Diencephalon (tissue), 1 donor: ENCODE measurements around the gene FBXO39. TPM values are rescaled to one million over a fixed set of nuclear protein-coding genes. Genes with fewer than 3 reads are reported as not detected.

Experiments
- small RNA-seq: library from RNA; depleted of rRNA; stranded (forward); fragments of <200 nt; gene quantifications from one replicate; pipeline ENCODE3, GENCODE V24; 2014
- total RNA-seq: library from RNA; depleted of rRNA; stranded (reverse); fragments of >200 nt; gene quantifications from one replicate; pipeline ENCODE4 v1.2.3, GENCODE V29; 2014

The FBXO39 gene
- total RNA-seq, result not detected

DNA sequence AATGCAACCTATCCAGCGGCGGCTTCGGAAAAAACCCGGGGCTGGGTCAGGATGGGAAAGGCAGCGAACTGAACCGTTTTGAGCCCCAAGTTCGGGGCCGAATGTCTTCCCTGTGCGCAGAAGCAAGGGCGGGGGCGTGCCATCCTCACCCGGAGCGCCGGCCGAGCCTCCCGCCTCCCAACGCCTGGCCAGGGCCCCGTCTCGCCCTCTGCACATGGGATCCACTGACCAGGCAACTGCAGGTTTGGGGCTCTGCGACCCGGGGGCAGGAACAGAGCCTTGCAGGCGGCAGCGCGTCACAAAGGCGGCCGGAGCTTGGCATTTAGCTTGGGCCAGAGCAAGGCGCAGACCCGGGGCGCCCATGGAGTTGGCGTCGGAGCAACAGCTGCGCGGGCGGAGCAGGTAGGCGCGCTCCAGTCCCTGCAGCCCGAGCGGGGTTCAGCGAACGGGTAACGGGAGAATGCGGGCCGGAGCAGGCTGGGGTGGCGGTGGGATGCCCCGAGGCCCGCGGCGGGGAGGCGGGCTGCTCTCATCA is at the start of gene FBXO39:
TSS of gene FBXO39 (plus strand) at position 345 of the 535 bp plus-strand sequence. CDS start 3,654 bp downstream, outside the sequence.

DNA sequence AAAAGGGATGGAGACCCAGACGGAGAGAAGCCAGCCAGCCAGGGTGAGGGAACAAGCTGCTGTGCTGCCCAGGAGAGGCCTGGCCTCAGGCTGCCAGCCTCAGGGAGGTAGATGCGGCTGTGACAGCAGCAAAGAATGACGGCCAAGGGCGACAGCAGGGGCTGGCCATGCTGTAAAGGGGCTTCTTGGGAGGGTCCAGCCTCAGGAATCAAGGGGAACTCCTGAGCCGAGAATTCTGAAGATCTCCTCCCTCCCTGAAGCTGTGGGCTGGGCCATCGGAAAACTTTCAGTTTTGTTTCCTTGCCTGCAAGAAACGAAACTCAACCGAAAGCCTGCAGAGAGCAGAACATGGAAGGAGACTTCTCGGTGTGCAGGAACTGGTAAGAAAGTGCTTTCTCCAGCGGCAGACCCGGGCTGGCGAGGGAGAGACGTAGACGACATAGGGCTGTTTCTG is 20.3 kb upstream of the FBXO39 start, which contains the start of gene XAF1:
TSS of gene XAF1 (plus strand) at position 316 of the 454 bp plus-strand sequence. CDS start at position 349, 33 bp downstream.

DNA sequence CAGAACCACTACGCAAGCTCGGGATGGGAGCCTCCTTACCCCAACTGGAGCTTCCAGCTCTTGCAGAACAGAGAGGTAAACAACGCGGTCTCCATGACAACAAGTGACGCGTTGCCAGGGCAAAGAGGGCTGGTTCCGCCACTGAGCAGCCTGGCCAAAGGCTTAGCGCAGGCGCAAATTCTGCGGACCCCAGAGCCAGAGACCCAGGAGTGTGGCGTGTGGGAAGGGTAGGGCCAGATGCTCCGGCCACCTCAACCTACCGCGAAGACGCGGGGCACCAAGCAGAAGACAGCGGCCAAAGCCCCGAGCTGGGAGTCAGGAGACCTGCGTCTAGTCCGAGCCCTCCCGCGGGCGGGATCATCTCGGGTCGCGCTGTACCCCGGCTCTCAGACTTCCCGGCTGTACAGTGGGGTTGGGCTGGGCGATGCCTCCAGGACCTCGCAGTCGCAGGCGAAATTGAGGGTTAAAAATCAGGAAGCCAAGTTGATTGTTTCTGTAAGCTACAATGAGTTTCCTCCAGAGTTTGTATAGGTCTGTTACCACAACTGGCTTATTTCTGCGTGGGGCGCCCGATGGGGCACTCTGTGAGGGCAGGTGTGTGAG is 55.7 kb downstream of the FBXO39 start, which contains the start of gene TEKT1:
TSS of gene TEKT1 (minus strand) at position 69 of the 603 bp plus-strand sequence. CDS start 1,353 bp downstream, outside the sequence.

Small RNA genes within 50 kb of the gene (small RNA-seq; reads per million reads assigned to genes)
- gene AC004706.2, result not detected

Other genes starting within 250 kb of the FBXO39 start
- gene PITPNM3, start 219.7 kb upstream of the FBXO39 start, total RNA-seq, result 25.6 TPM
- gene KIAA0753, start 135.5 kb upstream of the FBXO39 start, total RNA-seq, result 33.7 TPM
- gene TXNDC17, start 135.2 kb upstream of the FBXO39 start, total RNA-seq, result 48.4 TPM
- 13.4 TPM for gene MED31, start 124.6 kb upstream of the FBXO39 start, total RNA-seq
- gene C17orf100, start 124.5 kb upstream of the FBXO39 start, total RNA-seq, result 5.3 TPM
- gene SLC13A5, start 62.8 kb upstream of the FBXO39 start, total RNA-seq, result 2.3 TPM
- 4.6 TPM for gene XAF1, start 20.2 kb upstream of the FBXO39 start, total RNA-seq
- gene TEKT1, start 55.5 kb downstream of the FBXO39 start, total RNA-seq, result 9.5 TPM
- gene ALOX12, start 219.8 kb downstream of the FBXO39 start, total RNA-seq, result not detected
- gene RNASEK, start 236.4 kb downstream of the FBXO39 start, total RNA-seq, result 60.2 TPM
- 3.0 TPM for gene BCL6B, start 246.8 kb downstream of the FBXO39 start, total RNA-seq